HEK293 (cell line): ENCODE results near the gene CLSTN1.
A peak's percentile ranks its signal among the peaks of the same experiment; 100 is the strongest.

Experiments used
- CTCF ChIA-PET: fragments of 350-600 bp; formaldehyde crosslinking; extraction: SDS; loops from one replicate; lab custom pipeline; 2021; ENCODE audit warnings: antibody characterized with exemption; lab: Yijun Ruan, JAX
- POLR2A ChIA-PET: fragments of 300-600 bp; formaldehyde crosslinking; extraction: SDS; loops from one replicate; lab custom pipeline; 2020; ENCODE audit warnings: antibody characterized with exemption, inconsistent platforms; lab: Yijun Ruan, JAX
- H3K27ac ChIP-seq: fragments of 200-500 bp; sonication (Bioruptor generic); 2 replicates; pipeline ENCODE4 v1.5.1; 2014; ENCODE audit warnings: low read depth, low read length, control low read depth, inconsistent platforms; ENCODE audit errors: extremely low read depth
- H3K36me3 ChIP-seq, 2 experiments: fragments of 200-500 bp in 1 of 2; sonication (Bioruptor generic) in 1 of 2; 1 replicate in 1 of 2; 2 replicates in 1 of 2; pipeline ENCODE4 v1.5.1; 2014 to 2017; ENCODE audit warnings: inconsistent platforms in 2 of 2, low read length in 2 of 2; ENCODE audit not compliant: control insufficient read depth in 2 of 2, insufficient read depth in 1 of 2
- H3K4me1 ChIP-seq: fragments of 200-500 bp; sonication (Bioruptor generic); 2 replicates; pipeline ENCODE4 v1.5.1; 2014; ENCODE audit warnings: mild to moderate bottlenecking, low read length, inconsistent platforms; ENCODE audit not compliant: control insufficient read depth, insufficient read depth
- H3K4me3 ChIP-seq: 2 replicates; pipeline ENCODE4 v1.5.1; 2011; ENCODE audit warnings: low read depth, mild to moderate bottlenecking, control low read depth, low read length, moderate library complexity
- H3K9me3 ChIP-seq: fragments of 200-500 bp; sonication (Bioruptor generic); 2 replicates; pipeline ENCODE4 v1.5.1; 2014; ENCODE audit warnings: low read depth, low read length, inconsistent platforms; ENCODE audit not compliant: control insufficient read depth, insufficient read depth
- EGR2 ChIP-seq: fragments of 450-650 bp; formaldehyde crosslinking; IDR thresholded peaks from 2 replicates; pipeline ENCODE4 v1.5.1; 2016; ENCODE audit warnings: low read depth, missing biosample characterization, missing genetic modification characterization
- FEZF1 ChIP-seq: fragments of 450-650 bp; formaldehyde crosslinking; IDR thresholded peaks from 2 replicates; pipeline ENCODE4 v1.5.1; 2016; ENCODE audit warnings: missing biosample characterization, missing genetic modification characterization
- PRDM4 ChIP-seq: fragments of 450-650 bp; formaldehyde crosslinking; IDR thresholded peaks from 2 replicates; pipeline ENCODE4 v1.5.1; 2017; ENCODE audit warnings: missing biosample characterization, missing genetic modification characterization
- TCF7L2 ChIP-seq: IDR thresholded peaks from 2 replicates; pipeline ENCODE4 v1.6.1; 2011; ENCODE audit warnings: low read depth, mild to moderate bottlenecking, inconsistent platforms, low read length, moderate library complexity, borderline replicate concordance
- ZNF10 ChIP-seq: fragments of 450-650 bp; formaldehyde crosslinking; IDR thresholded peaks from 2 replicates; pipeline ENCODE4 v1.5.1; 2017; ENCODE audit warnings: missing biosample characterization, missing genetic modification characterization
- ZNF148 ChIP-seq: fragments of 450-650 bp; formaldehyde crosslinking; IDR thresholded peaks from 2 replicates; pipeline ENCODE4 v1.5.0; 2017; ENCODE audit warnings: missing biosample characterization, missing genetic modification characterization, borderline replicate concordance
- ZNF169 ChIP-seq: fragments of 450-650 bp; formaldehyde crosslinking; IDR thresholded peaks from 2 replicates; pipeline ENCODE4 v1.5.1; 2016; ENCODE audit warnings: missing biosample characterization, missing genetic modification characterization
- ZNF174 ChIP-seq: fragments of 450-650 bp; formaldehyde crosslinking; IDR thresholded peaks from 2 replicates; pipeline ENCODE4 v1.5.0; 2017; ENCODE audit warnings: missing biosample characterization, mild to moderate bottlenecking, missing genetic modification characterization
- ZNF175 ChIP-seq: fragments of 450-650 bp; formaldehyde crosslinking; IDR thresholded peaks from 2 replicates; pipeline ENCODE4 v1.5.1; 2016; ENCODE audit warnings: missing biosample characterization, missing genetic modification characterization
- ZNF19 ChIP-seq: fragments of 450-650 bp; formaldehyde crosslinking; IDR thresholded peaks from 2 replicates; pipeline ENCODE4; 2016; ENCODE audit warnings: missing biosample characterization, missing genetic modification characterization, low read depth
- ZNF2 ChIP-seq: fragments of 450-650 bp; formaldehyde crosslinking; IDR thresholded peaks from 2 replicates; pipeline ENCODE4 v1.5.1; 2016; ENCODE audit warnings: missing biosample characterization, missing genetic modification characterization
- ZNF24 ChIP-seq: fragments of 450-650 bp; formaldehyde crosslinking; IDR thresholded peaks from 2 replicates; pipeline ENCODE4 v1.5.1; 2016; ENCODE audit warnings: missing biosample characterization, missing genetic modification characterization
- ZNF362 ChIP-seq: fragments of 450-650 bp; formaldehyde crosslinking; IDR thresholded peaks from 2 replicates; pipeline ENCODE4 v1.5.1; 2016; ENCODE audit warnings: missing biosample characterization, missing genetic modification characterization
- ZNF394 ChIP-seq: fragments of 450-650 bp; formaldehyde crosslinking; IDR thresholded peaks from 2 replicates; pipeline ENCODE4 v1.5.1; 2016; ENCODE audit warnings: missing biosample characterization, missing genetic modification characterization, mild to moderate bottlenecking, moderate library complexity, borderline replicate concordance
- ZNF530 ChIP-seq: fragments of 450-650 bp; formaldehyde crosslinking; IDR thresholded peaks from 2 replicates; pipeline ENCODE4 v1.5.1; 2016; ENCODE audit warnings: low read depth, missing biosample characterization, missing genetic modification characterization
- ZNF548 ChIP-seq: fragments of 450-650 bp; formaldehyde crosslinking; IDR thresholded peaks from 2 replicates; pipeline ENCODE4 v1.5.1; 2016; ENCODE audit warnings: missing biosample characterization, missing genetic modification characterization
- ZNF555 ChIP-seq: fragments of 450-650 bp; formaldehyde crosslinking; conservative IDR thresholded peaks from 2 replicates; pipeline ENCODE4 v1.5.1; 2017; ENCODE audit warnings: missing biosample characterization, mild to moderate bottlenecking, missing genetic modification characterization, inconsistent platforms
- ZNF580 ChIP-seq: fragments of 450-650 bp; formaldehyde crosslinking; IDR thresholded peaks from 2 replicates; pipeline ENCODE4 v1.5.1; 2016; ENCODE audit warnings: missing biosample characterization, missing genetic modification characterization
- ZNF654 ChIP-seq: fragments of 450-650 bp; formaldehyde crosslinking; IDR thresholded peaks from 2 replicates; pipeline ENCODE4 v1.5.1; 2016; ENCODE audit warnings: low read depth, missing biosample characterization, missing genetic modification characterization
- ZNF677 ChIP-seq: fragments of 450-650 bp; IDR thresholded peaks from 2 replicates; pipeline ENCODE4 v1.5.0; 2018; ENCODE audit warnings: missing biosample characterization, mild to moderate bottlenecking, missing genetic modification characterization, moderate library complexity
- ZNF843 ChIP-seq: fragments of 450-650 bp; formaldehyde crosslinking; IDR thresholded peaks from 2 replicates; pipeline ENCODE4 v1.5.1; 2016; ENCODE audit warnings: missing biosample characterization, missing genetic modification characterization
- ZSCAN16 ChIP-seq: fragments of 450-650 bp; formaldehyde crosslinking; IDR thresholded peaks from 2 replicates; pipeline ENCODE4 v1.5.1; 2016; ENCODE audit warnings: missing biosample characterization, missing genetic modification characterization

CLSTN1 gene

GRCh38 chr1:9746651-9747050 is 77.1 kb downstream of the CLSTN1 start:
- Histone ChIP-seq H3K9me3 (no peaks in the 10 kb centered on the region), H3K27ac (no peak overlapping the region), H3K4me1 (no peaks in the 10 kb centered on the region), H3K36me3 (peaks cover 59 to 90% of the 10 kb centered on the region in 2 experiments), H3K4me3 (no peak overlapping the region)
- POLR2A ChIA-PET: interaction anchor here (0.6 kb wide), 1 partner anchor 1918 kb away, joined by 4 read pairs; no protein-coding TSS in a partner anchor
- TF ChIP-seq ZNF362 (no peak), ZNF843 (no peak), FEZF1 (no peak), EGR2 (tag by site-specific recombination) (peak; percentile 31; the same call in 1 of the 2 replicates)
- CTCF ChIA-PET: interaction anchor here (0.6 to 1.5 kb wide), 5 partner anchors 21 to 128 kb away, joined by 3 to 7 read pairs (median 3); no protein-coding TSS in a partner anchor

- POLR2A ChIA-PET: no interaction called here
- no peak overlapping the region for H3K27ac ChIP-seq
Measured at GRCh38 chr1:9746211-9746610, 77.6 kb downstream of the CLSTN1 start.

More at GRCh38 chr1:9746211-9746610, 77.6 kb downstream of the CLSTN1 start:
- no peak overlapping the region for H3K4me3 ChIP-seq
- no peak for TF ChIP-seq ZNF169 (tag by site-specific recombination)
- no peak for TF ChIP-seq ZNF2 (tag by site-specific recombination)
- TF ChIP-seq ZNF677 (tag by site-specific recombination): no peak
- no peak for TF ChIP-seq ZNF580 (tag by site-specific recombination)
- no peak for TF ChIP-seq ZNF394 (tag by site-specific recombination)
- TF ChIP-seq ZNF548 (tag by site-specific recombination): no peak
- TF ChIP-seq ZNF175 (tag by site-specific recombination): no peak
- no peak for TF ChIP-seq ZNF174 (tag by site-specific recombination)
- no peak for TF ChIP-seq ZNF555 (tag by site-specific recombination)
- no peak for TF ChIP-seq TCF7L2
- TF ChIP-seq ZNF530 (tag by site-specific recombination): no peak
- no peak for TF ChIP-seq ZNF10 (tag by site-specific recombination)
- no peak for TF ChIP-seq ZNF19 (tag by site-specific recombination)
- TF ChIP-seq ZSCAN16 (tag by site-specific recombination): no peak
- no peak for TF ChIP-seq PRDM4 (tag by site-specific recombination)
- TF ChIP-seq ZNF654 (tag by site-specific recombination): no peak
- TF ChIP-seq ZNF148: no peak
- TF ChIP-seq ZNF24 (tag by site-specific recombination): no peak
- TF ChIP-seq, all 188 proteins: peak for 0
- Histone ChIP-seq H3K4me1 (no peaks in the 10 kb centered on the region), H3K9me3 (no peaks in the 10 kb centered on the region), H3K36me3 (peaks cover 63 to 90% of the 10 kb centered on the region in 2 experiments)
- CTCF ChIA-PET: interaction anchor here (0.6 to 1.5 kb wide), 4 partner anchors 21 to 128 kb away, joined by 3 to 7 read pairs (median 4); no protein-coding TSS in a partner anchor
